B cell (primary cell): Measurements from ENCODE around the gene DSG3. TPM values are rescaled to one million over a fixed set of nuclear protein-coding genes. Genes with fewer than 3 reads are reported as not detected.

ENCODE experiments used
- ATAC-seq: fragments of 200-7000 bp; cut with Tn5 transposase; one replicate; pipeline ENCODE4 v1.10.0; 2021; ENCODE audit warnings: low read depth, mild to moderate bottlenecking, moderate number of reproducible peaks, moderate library complexity
- CTCF ChIA-PET: fragments of 350-600 bp; sonication (Branson Sonifier 250); formaldehyde crosslinking; loops from one replicate; lab custom pipeline; 2021; ENCODE audit warnings: antibody characterized with exemption, inconsistent platforms; lab: Charles Lee
- POLR2A ChIA-PET: fragments of 350-600 bp; sonication (Branson Sonifier 250); formaldehyde crosslinking; loops from one replicate; lab custom pipeline; 2021; ENCODE audit warnings: antibody characterized with exemption; lab: Charles Lee
- DNase-seq: peaks from one replicate; pipeline ENCODE4 v3.0.0; 2013
- H2AFZ ChIP-seq: 2 replicates; pipeline ENCODE4 v1.6.1; 2012; ENCODE audit warnings: mild to moderate bottlenecking, low read depth, low read length; ENCODE audit not compliant: insufficient read depth, poor library complexity, severe bottlenecking
- H3K27ac ChIP-seq, 2 donors: 1 replicate in 1 of 2; 2 replicates in 1 of 2; pipeline ENCODE4 v1.5.1; 2012 to 2013; ENCODE audit warnings: low read length in 2 of 2, mild to moderate bottlenecking in 2 of 2, moderate library complexity in 1 of 2
- H3K27me3 ChIP-seq, 4 experiments: fragments of 200-600 bp in 1 of 4; sonication (generic) in 1 of 4; replicated peaks in 1 of 4; 1 replicate in 2 of 4; 2 replicates in 2 of 4; pipeline versions ENCODE4 v1.6.1 to v1.7.0; 2013 to 2016; ENCODE audit warnings: low read length in 3 of 4, mild to moderate bottlenecking in 2 of 4, mixed read lengths in 1 of 4, moderate library complexity in 1 of 4; ENCODE audit not compliant: insufficient read depth in 4 of 4, control insufficient read depth in 3 of 4; ENCODE audit errors: control extremely low read depth in 1 of 4
- H3K36me3 ChIP-seq, 2 experiments: replicated peaks in 1 of 2; 1 replicate in 1 of 2; 2 replicates in 1 of 2; pipeline versions ENCODE4 v1.6.1 to v1.7.1; 2013; ENCODE audit warnings: low read length in 1 of 2; ENCODE audit not compliant: insufficient read depth in 2 of 2, control insufficient read depth in 1 of 2; ENCODE audit errors: control extremely low read depth in 1 of 2, extremely low read depth in 1 of 2
- H3K4me1 ChIP-seq, 2 donors: fragments of 200-600 bp in 1 of 2; sonication (generic) in 1 of 2; 1 replicate in 1 of 2; 2 replicates in 1 of 2; pipeline versions ENCODE4 v1.5.1 to v1.6.1; 2013 to 2017; ENCODE audit warnings: low read length in 2 of 2; ENCODE audit not compliant: control insufficient read depth in 2 of 2, insufficient read depth in 2 of 2
- H3K4me2 ChIP-seq: replicated peaks from 2 replicates; pipeline ENCODE3; 2012; ENCODE audit warnings: mild to moderate bottlenecking, low read depth, low read length; ENCODE audit not compliant: poor library complexity, severe bottlenecking
- H3K4me3 ChIP-seq, 5 experiments: fragments of 200-600 bp in 1 of 5; sonication (generic) in 1 of 5; 1 replicate in 3 of 5; 2 replicates in 2 of 5; pipeline versions ENCODE4 v1.5.1 to v1.7.0; 2011 to 2016; ENCODE audit warnings: low read length in 4 of 5, mild to moderate bottlenecking in 4 of 5, low read depth in 2 of 5, control low read depth in 1 of 5, moderate library complexity in 1 of 5; ENCODE audit not compliant: insufficient read depth in 1 of 5; ENCODE audit errors: control extremely low read depth in 1 of 5, extremely low read depth in 1 of 5
- H3K79me2 ChIP-seq: fragments of 200-600 bp; sonication (generic); one replicate; pipeline ENCODE4 v1.6.0; 2016; ENCODE audit warnings: low read length; ENCODE audit not compliant: control insufficient read depth, insufficient read depth
- H3K9ac ChIP-seq: fragments of 200-600 bp; sonication (generic); 2 replicates; pipeline ENCODE4 v1.6.1; 2017; ENCODE audit warnings: mild to moderate bottlenecking, low read length, moderate library complexity
- H3K9me3 ChIP-seq, 3 donors: one replicate each; pipeline versions ENCODE4 v1.6.1 to v1.7.1; 2013; ENCODE audit warnings: low read length in 2 of 3; ENCODE audit not compliant: control insufficient read depth in 2 of 3, insufficient read depth in 1 of 3; ENCODE audit errors: control extremely low read depth in 1 of 3
- H4K20me1 ChIP-seq: 2 replicates; pipeline ENCODE4 v1.6.0; 2012; ENCODE audit warnings: mild to moderate bottlenecking, low read length; ENCODE audit not compliant: insufficient read depth, control insufficient read depth, poor library complexity, severe bottlenecking
- H3K27ac Mint-ChIP-seq: one replicate; pipeline ENCODE4 v1.8.0; 2021; ENCODE audit warnings: mixed read lengths
- H3K27me3 Mint-ChIP-seq: one replicate; pipeline ENCODE4 v1.8.0; 2021; ENCODE audit warnings: mixed read lengths
- H3K4me1 Mint-ChIP-seq: one replicate; pipeline ENCODE4 v1.8.0; 2021; ENCODE audit warnings: mixed read lengths
- H3K4me3 Mint-ChIP-seq: one replicate; pipeline ENCODE4 v1.8.0; 2021; ENCODE audit warnings: mixed read lengths
- H3K9me3 Mint-ChIP-seq: one replicate; pipeline ENCODE4 v1.8.0; 2022; ENCODE audit warnings: mixed read lengths; ENCODE audit not compliant: insufficient read depth
- CTCF ChIP-seq: fragments of 200-600 bp; IDR thresholded peaks from one replicate; pipeline ENCODE4 v1.8.0; 2022; ENCODE audit warnings: antibody characterized with exemption, mild to moderate bottlenecking
- EZH2 ChIP-seq: IDR thresholded peaks from 2 replicates; pipeline ENCODE4 v1.6.1; 2012; ENCODE audit warnings: borderline replicate concordance, low read depth, mild to moderate bottlenecking, moderate library complexity, low read length; ENCODE audit not compliant: insufficient read depth, poor library complexity, severe bottlenecking
- WGBS: methylation state at CpG from one replicate; pipeline ENCODE4 v1.1.5; 2013; ENCODE audit warnings: missing lambda C conversion rate; ENCODE audit not compliant: insufficient coverage; 5-methylcytosine and 5-hydroxymethylcytosine counted together
- intact Hi-C: fragments of 100-400 bp; cut with micrococcal nuclease; formaldehyde crosslinking; loops from one replicate; pipeline ENCODE4 v1.10.0; 2022
- polyA plus RNA-seq: library from polyadenylated mRNA; depleted of rRNA; stranded (reverse); fragments of >200 nt; gene quantifications from 2 replicates; pipeline ENCODE4 v1.2.3, GENCODE V29; 2012
- total RNA-seq, 2 donors: library from RNA; stranded (reverse); fragments of 120-200 nt in 1 of 2; gene quantifications; 1 replicate in 1 of 2; 2 replicates in 1 of 2; pipeline versions ENCODE4 v1.2.3 to v1.2.4, GENCODE V29; 2013 to 2022

The DSG3 gene
- total and polyA plus RNA-seq, 2 donors (not counting 1 experiment from before 2014, with no cell fraction given) = not detected

- intact Hi-C loops = no loop called here
- ATAC-seq = no peak
- TF ChIP-seq EZH2 (no peak), CTCF (no peak)
- H3K79me2 ChIP-seq = no peaks in the 10 kb centered on the region
- ChIA-PET CTCF (no interaction called here), POLR2A (no interaction called here)
- no peaks in the 10 kb centered on the region for H3K9me3 ChIP-seq
- H4K20me1 ChIP-seq = no peaks in the 10 kb centered on the region
- Mint-ChIP-seq H3K27ac (no peak overlapping the region), H3K4me3 (no peak overlapping the region), H3K27me3 (peaks cover 6% of the 10 kb centered on the region), H3K4me1 (no peaks in the 10 kb centered on the region), H3K9me3 (no peaks in the 10 kb centered on the region)
- H3K4me2 ChIP-seq = no peak overlapping the region
- 100% methylated on average over 3 of the region's 3 CpGs for WGBS
- H3K27me3 ChIP-seq = no peaks in the 10 kb centered on the region
- DNase-seq = no peak
- no peak overlapping the region for H3K9ac ChIP-seq
- no peaks in the 10 kb centered on the region for H3K4me1 ChIP-seq
- H3K36me3 ChIP-seq = no peaks in the 10 kb centered on the region
- no peak overlapping the region for H3K4me3 ChIP-seq
- no peak overlapping the region for H2AFZ ChIP-seq
- no peak overlapping the region for H3K27ac ChIP-seq
Observed at GRCh38 chr18:31516437-31516836, 68.9 kb downstream of the DSG3 start.

GRCh38 chr18:31526374-31526773 is 78.8 kb downstream of the DSG3 start:
- H3K4me2 ChIP-seq = no peak overlapping the region
- intact Hi-C loops = no loop called here
- H4K20me1 ChIP-seq = no peaks in the 10 kb centered on the region
- no peaks in the 10 kb centered on the region for H3K9me3 Mint-ChIP-seq
- no peaks in the 10 kb centered on the region for H3K9me3 ChIP-seq
- H3K9ac ChIP-seq = no peak overlapping the region
- H3K4me3 Mint-ChIP-seq = no peak overlapping the region
- ChIA-PET CTCF (interaction anchor here (1.1 kb wide), 1 partner anchor 26 kb away, joined by 3 read pairs; no protein-coding TSS in a partner anchor), POLR2A (no interaction called here)
- no peaks in the 10 kb centered on the region for H3K4me1 Mint-ChIP-seq
- ATAC-seq = no peak
- TF ChIP-seq EZH2 (no peak), CTCF (no peak)
- H3K79me2 ChIP-seq = no peaks in the 10 kb centered on the region
- H3K27ac ChIP-seq = no peak overlapping the region
- 82% methylated on average over 2 of the region's 7 CpGs for WGBS
- no peak for DNase-seq
- no peaks in the 10 kb centered on the region for H3K4me1 ChIP-seq
- no peaks in the 10 kb centered on the region for H3K36me3 ChIP-seq
- H3K4me3 ChIP-seq = no peak overlapping the region
- peaks cover 8% of the 10 kb centered on the region for H3K27me3 Mint-ChIP-seq
- H3K27me3 ChIP-seq = no peaks in the 10 kb centered on the region
- no peak overlapping the region for H2AFZ ChIP-seq
- no peak overlapping the region for H3K27ac Mint-ChIP-seq

Other genes starting within 250 kb of the DSG3 start
- gene DSG1, start 129.6 kb upstream of the DSG3 start, total RNA-seq = not detected in 2 replicates
- not detected in 2 replicates for gene DSG1, start 129.6 kb upstream of the DSG3 start, polyA plus RNA-seq
- not detected in 2 replicates for gene DSG4, start 71.0 kb upstream of the DSG3 start, total RNA-seq
- not detected in 2 replicates for gene DSG4, start 71.0 kb upstream of the DSG3 start, polyA plus RNA-seq
- not detected in 2 replicates for gene DSG2, start 50.4 kb downstream of the DSG3 start, total RNA-seq
- gene DSG2, start 50.4 kb downstream of the DSG3 start, polyA plus RNA-seq = not detected in 2 replicates
- not detected in 2 replicates for gene TTR, start 144.1 kb downstream of the DSG3 start, total RNA-seq
- gene TTR, start 144.1 kb downstream of the DSG3 start, polyA plus RNA-seq = not detected in 2 replicates
- 1.7 TPM in 2 replicates for gene B4GALT6, start 236.8 kb downstream of the DSG3 start, total RNA-seq
- gene B4GALT6, start 236.8 kb downstream of the DSG3 start, polyA plus RNA-seq = 0.14 TPM in 1 of 2 replicates, not detected in the other